ENCODE measurements around the gene ATG7.
"Not testable (repeated sequence)": the region's sequence is repeated elsewhere in the genome, so short reads cannot be mapped to it uniquely, and the experiment has no call there.

ATG7 gene

DNA sequence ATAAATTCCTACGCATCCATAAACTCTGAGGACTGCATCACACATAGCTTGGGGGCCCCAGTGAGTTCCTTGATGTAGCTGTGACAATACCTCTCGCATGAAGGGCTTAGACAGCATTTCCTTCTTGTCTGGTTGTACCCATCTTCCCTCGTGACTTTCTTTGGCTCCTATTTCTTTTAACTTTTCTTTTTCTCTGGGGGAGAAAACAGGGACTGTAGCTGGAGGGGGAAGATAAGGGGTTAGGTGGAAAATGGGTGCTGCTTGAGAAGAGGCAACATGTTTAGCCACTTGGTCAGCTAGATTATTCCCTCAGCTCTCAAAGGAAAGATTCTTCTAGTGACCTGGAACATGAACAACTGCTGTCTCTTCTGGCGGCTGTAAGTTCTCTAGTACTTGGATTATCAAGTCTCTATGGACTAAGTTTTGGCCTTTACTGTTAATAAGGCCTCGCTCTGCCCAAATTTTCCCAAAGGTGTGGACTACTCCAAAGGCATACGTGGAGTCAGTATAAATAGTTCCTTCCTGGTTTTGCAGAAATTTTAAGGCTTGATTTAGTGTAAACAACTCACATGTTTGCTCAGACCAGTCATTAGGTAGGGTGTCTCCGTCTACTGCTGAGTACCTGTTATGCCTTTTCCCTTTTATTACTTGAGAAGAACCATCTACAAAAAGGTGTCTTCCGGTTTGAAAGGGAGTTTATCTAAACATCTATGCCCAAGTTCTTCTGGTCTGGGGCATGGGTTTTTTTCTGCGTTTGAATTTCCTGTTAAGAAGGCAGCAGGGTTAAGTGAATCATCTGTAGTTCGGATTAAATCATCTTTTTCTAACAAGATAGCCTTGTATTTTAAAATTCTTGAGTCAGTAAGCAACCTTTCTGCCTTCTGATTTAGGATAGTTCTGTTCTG is 21.0 kb upstream of the ATG7 start:
- no peak for DNase-seq (ENCODE audit: low spot score)
- TF ChIP-seq, protein P1, sequence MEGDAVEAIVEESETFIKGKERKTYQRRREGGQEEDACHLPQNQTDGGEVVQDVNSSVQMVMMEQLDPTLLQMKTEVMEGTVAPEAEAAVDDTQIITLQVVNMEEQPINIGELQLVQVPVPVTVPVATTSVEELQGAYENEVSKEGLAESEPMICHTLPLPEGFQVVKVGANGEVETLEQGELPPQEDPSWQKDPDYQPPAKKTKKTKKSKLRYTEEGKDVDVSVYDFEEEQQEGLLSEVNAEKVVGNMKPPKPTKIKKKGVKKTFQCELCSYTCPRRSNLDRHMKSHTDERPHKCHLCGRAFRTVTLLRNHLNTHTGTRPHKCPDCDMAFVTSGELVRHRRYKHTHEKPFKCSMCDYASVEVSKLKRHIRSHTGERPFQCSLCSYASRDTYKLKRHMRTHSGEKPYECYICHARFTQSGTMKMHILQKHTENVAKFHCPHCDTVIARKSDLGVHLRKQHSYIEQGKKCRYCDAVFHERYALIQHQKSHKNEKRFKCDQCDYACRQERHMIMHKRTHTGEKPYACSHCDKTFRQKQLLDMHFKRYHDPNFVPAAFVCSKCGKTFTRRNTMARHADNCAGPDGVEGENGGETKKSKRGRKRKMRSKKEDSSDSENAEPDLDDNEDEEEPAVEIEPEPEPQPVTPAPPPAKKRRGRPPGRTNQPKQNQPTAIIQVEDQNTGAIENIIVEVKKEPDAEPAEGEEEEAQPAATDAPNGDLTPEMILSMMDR (IDR thresholded peaks at IDR 0.05): no peak
- peak overlapping the region in 1 of 2 donors; percentile 36 for H3K27ac ChIP-seq

DNA sequence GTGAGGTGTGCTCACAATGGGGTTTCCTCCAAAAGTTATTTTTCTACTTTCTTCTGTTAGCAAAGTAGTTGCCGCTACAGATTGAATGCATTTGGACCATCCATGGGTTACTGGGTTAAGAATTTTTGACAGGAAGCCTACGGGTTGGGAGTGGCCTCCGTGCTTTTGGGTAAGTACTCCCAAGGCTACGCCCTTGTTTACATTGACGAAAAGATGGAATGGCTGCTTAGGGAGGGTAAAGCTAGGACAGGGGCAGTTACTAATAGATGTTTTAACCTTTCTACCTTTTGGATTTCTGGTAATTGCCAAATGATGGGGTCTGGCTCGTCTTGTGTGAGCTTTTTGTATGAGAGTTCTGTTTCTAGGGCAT is 20.4 kb upstream of the ATG7 start:
- Histone ChIP-seq H3K4me3 (no peak overlapping the region), H3K27ac (peak overlapping the region in 1 of 2 donors; percentile 36)
- TF ChIP-seq, protein P1 (IDR thresholded peaks at IDR 0.05): no peak
- no peak for DNase-seq (ENCODE audit: low spot score)

More for the DNA sequence above, 21.0 kb upstream of the ATG7 start:
- H3K4me3 ChIP-seq: no peak overlapping the region

DNA sequence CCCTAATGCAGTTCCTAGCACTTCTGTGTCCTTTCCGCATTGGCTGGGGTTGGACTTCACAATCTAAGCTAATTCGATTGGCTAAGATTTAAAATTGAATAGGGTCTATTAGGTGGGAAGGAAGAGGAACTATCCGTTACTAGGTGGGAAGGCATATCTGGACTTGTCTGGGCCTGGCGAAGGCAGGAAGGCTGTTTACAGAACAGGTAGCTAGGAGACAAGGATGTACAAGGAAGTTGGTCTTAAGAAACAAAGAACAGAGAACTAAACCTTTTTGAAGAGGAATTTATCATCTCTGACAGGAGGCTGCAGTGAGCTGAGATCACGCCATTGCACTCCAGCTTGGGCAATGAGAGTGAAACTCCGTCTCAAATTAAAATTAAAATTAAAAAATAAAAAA is 17.3 kb upstream of the ATG7 start:
- DNase-seq (ENCODE audit: low spot score): no peak
- Histone ChIP-seq H3K27ac (no peak overlapping the region), H3K4me3 (no peak overlapping the region)
- TF ChIP-seq, protein P1 (IDR thresholded peaks at IDR 0.05): no peak

DNA sequence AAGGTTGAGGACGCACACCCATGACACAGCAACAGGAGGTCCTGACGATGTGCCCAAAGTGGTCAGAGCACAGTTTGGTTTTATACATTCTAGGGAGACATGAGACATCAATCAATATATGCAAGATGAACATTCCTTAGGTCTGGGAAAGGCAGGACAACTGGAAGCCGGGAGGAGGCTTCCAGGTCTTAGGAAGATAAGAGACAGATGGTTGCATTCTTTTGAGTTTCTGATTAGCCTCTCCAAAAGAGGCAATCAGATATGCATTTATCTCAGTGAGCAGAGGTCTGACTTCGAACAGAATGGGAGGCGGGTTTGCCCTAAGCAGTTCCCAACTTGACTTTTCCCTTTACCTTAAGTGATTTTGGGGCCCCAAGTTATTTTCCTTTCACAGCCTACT is 16.7 kb upstream of the ATG7 start:
- not testable (repeated sequence) for H3K27ac ChIP-seq; DNase-seq (ENCODE audit: low spot score); H3K4me3 ChIP-seq

DNA sequence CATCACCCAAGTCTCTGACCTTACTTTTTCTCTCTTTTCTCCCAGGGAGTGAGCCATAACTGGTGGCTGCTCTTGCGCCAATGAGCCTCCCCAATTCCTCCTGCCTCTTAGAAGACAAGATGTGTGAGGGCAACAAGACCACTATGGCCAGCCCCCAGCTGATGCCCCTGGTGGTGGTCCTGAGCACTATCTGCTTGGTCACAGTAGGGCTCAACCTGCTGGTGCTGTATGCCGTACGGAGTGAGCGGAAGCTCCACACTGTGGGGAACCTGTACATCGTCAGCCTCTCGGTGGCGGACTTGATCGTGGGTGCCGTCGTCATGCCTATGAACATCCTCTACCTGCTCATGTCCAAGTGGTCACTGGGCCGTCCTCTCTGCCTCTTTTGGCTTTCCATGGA is 13.2 kb upstream of the ATG7 start:
- DNase-seq (ENCODE audit: low spot score): no peak
- TF ChIP-seq, protein P1 (IDR thresholded peaks at IDR 0.05): no peak
- H3K27ac ChIP-seq: no peak overlapping the region
- H3K4me3 ChIP-seq: no peak overlapping the region

DNA sequence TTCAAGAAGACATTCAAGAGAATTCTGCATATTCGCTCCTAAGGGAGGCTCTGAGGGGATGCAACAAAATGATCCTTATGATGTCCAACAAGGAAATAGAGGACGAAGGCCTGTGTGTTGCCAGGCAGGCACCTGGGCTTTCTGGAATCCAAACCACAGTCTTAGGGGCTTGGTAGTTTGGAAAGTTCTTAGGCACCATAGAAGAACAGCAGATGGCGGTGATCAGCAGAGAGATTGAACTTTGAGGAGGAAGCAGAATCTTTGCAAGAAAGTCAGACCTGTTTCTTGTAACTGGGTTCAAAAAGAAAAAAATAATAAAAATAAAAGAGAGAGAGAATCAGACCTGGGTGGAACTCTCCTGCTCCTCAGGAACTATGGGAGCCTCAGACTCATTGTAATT is 11.7 kb upstream of the ATG7 start:
- no peak overlapping the region for H3K4me3 ChIP-seq
- DNase-seq (ENCODE audit: low spot score): no peak
- TF ChIP-seq, protein P1 (IDR thresholded peaks at IDR 0.05): no peak
- no peak overlapping the region for H3K27ac ChIP-seq

DNA sequence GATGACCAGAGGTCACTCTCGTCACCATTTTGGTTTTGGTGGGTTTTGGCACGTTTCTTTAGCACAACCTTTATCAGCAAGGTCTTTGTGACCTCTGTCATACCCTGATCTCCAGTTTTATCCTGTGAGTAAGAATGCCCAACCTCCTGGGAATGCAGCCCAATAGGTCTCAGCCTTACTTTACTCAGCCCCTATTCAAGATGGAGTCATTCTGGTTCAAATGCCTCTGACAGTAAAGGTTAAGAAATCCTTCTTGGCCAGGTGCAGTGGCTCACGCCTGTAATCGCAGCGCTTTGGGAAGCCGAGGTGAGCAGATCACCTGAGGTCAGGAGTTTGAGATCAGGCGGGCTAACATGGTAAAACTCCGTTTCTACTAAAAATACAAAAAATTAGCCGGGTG is 3.2 kb upstream of the ATG7 start:
- TF ChIP-seq, protein P1 (IDR thresholded peaks at IDR 0.05): no peak
- no peak overlapping the region for H3K4me3 ChIP-seq
- H3K27ac ChIP-seq: no peak overlapping the region
- DNase-seq (ENCODE audit: low spot score): no peak

Measured in coronary artery (tissue), 2 donors.